Left lung (tissue), 10 donors: ENCODE data around the gene VSIG2. TPM values are rescaled to one million over a fixed set of nuclear protein-coding genes. Genes with fewer than 3 reads are reported as not detected.

Experiments used
- ATAC-seq: fragments of 200-7000 bp; cut with Tn5 transposase; one replicate; pipeline ENCODE4 v1.9.1; 2020; ENCODE audit warnings: moderate library complexity
- DNase-seq, 4 donors: peaks; one replicate each; pipeline ENCODE4 v3.0.0-alpha.2; 2013 to 2020
- H3K27ac ChIP-seq, 2 donors: fragments of 200-600 bp; sonication (generic) in 1 of 2; one replicate each; pipeline versions ENCODE4 v1.5.0 to v1.8.0; 2020 to 2021
- H3K27me3 ChIP-seq, 2 donors: fragments of 200-600 bp; sonication (generic) in 1 of 2; one replicate each; pipeline versions ENCODE4 v1.5.0 to v1.8.0; 2020 to 2021
- H3K36me3 ChIP-seq, 2 donors: fragments of 200-600 bp; sonication (generic) in 1 of 2; one replicate each; pipeline versions ENCODE4 v1.5.0 to v1.8.0; 2020 to 2021
- H3K4me1 ChIP-seq, 2 donors: fragments of 200-600 bp; one replicate each; pipeline ENCODE4 v1.8.0; 2021
- H3K4me3 ChIP-seq, 2 donors: fragments of 200-600 bp; sonication (generic) in 1 of 2; one replicate each; pipeline versions ENCODE4 v1.5.0 to v1.8.0; 2020 to 2021; ENCODE audit warnings: mild to moderate bottlenecking in 1 of 2
- H3K9me3 ChIP-seq, 2 donors: fragments of 200-600 bp; sonication (generic) in 1 of 2; one replicate each; pipeline versions ENCODE4 v1.5.0 to v1.8.0; 2020 to 2021
- intact Hi-C, 2 donors: fragments of 100-400 bp; cut with DNase I; formaldehyde crosslinking; loops; one replicate each; pipeline versions ENCODE4 v1.11.2 to v1.14.2; 2022
- polyA plus RNA-seq, 6 donors: library from polyadenylated mRNA; unstranded; fragments of 120-200 nt; gene quantifications; one replicate each; pipeline ENCODE4 v1.2.1, GENCODE V29; 2013; ENCODE audit not compliant: insufficient read length in 6 of 6
- total RNA-seq, 2 donors: library from RNA; stranded (reverse); fragmentation: NEBNext Ultra II Directional; extraction: Animal tissue kit (Norgen Biotek cat#: 25700); gene quantifications; one replicate each; pipeline ENCODE4 v1.2.1, GENCODE V29; 2021
- TF ChIP-seq, protein P1 (sequence below), 2 donors: fragments of 200-600 bp; sonication (generic) in 1 of 2; IDR thresholded peaks; one replicate each; pipeline versions ENCODE4 v1.5.0 to v1.8.0; 2021; ENCODE audit warnings: antibody characterized with exemption in 2 of 2
- donor health status: DM: no; HTN: yes; CAD: no.
- donor health status: DM: no; HTN: no; CAD: no.

VSIG2 gene
- total and polyA plus RNA-seq, 8 donors = 16.0 to 35.6 (median 27.5) TPM

- Histone ChIP-seq H3K27ac (peak overlapping the region; percentile 97 to 99), H3K4me3 (peak overlapping the region; percentile 87 to 93), H3K27me3 (peaks cover 0 to 14% of the 10 kb centered on the region in 2 donors), H3K36me3 (no peaks in the 10 kb centered on the region), H3K4me1 (peaks cover 11 to 31% of the 10 kb centered on the region in 2 donors), H3K9me3 (no peaks in the 10 kb centered on the region)
- DNase-seq (peak; percentile 26 to 87 (median 38)), ATAC-seq (peak; percentile 51)
- TF ChIP-seq, protein P1, sequence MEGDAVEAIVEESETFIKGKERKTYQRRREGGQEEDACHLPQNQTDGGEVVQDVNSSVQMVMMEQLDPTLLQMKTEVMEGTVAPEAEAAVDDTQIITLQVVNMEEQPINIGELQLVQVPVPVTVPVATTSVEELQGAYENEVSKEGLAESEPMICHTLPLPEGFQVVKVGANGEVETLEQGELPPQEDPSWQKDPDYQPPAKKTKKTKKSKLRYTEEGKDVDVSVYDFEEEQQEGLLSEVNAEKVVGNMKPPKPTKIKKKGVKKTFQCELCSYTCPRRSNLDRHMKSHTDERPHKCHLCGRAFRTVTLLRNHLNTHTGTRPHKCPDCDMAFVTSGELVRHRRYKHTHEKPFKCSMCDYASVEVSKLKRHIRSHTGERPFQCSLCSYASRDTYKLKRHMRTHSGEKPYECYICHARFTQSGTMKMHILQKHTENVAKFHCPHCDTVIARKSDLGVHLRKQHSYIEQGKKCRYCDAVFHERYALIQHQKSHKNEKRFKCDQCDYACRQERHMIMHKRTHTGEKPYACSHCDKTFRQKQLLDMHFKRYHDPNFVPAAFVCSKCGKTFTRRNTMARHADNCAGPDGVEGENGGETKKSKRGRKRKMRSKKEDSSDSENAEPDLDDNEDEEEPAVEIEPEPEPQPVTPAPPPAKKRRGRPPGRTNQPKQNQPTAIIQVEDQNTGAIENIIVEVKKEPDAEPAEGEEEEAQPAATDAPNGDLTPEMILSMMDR (IDR thresholded peaks at IDR 0.05) = no peak
- intact Hi-C loops = no loop called here
These were observed 47.5 kb upstream of the VSIG2 start for GRCh38 chr11:124799348-124800225.

- DNase-seq (peak in 2 of 4 donors; percentile 24 to 35), ATAC-seq (peak; percentile 14)
- no peaks in the 10 kb centered on the region for H3K36me3 ChIP-seq
- peaks cover 0 to 14% of the 10 kb centered on the region in 2 donors for H3K27me3 ChIP-seq
- TF ChIP-seq, protein P1 (IDR thresholded peaks at IDR 0.05) = no peak
- peaks cover 11 to 31% of the 10 kb centered on the region in 2 donors for H3K4me1 ChIP-seq
- peak overlapping the region; percentile 97 to 99 for H3K27ac ChIP-seq
- intact Hi-C loops = no loop called here
- H3K4me3 ChIP-seq = peak overlapping the region; percentile 87 to 93
- no peaks in the 10 kb centered on the region for H3K9me3 ChIP-seq
These were observed 46.9 kb upstream of the VSIG2 start for GRCh38 chr11:124798991-124799347.

DNA sequence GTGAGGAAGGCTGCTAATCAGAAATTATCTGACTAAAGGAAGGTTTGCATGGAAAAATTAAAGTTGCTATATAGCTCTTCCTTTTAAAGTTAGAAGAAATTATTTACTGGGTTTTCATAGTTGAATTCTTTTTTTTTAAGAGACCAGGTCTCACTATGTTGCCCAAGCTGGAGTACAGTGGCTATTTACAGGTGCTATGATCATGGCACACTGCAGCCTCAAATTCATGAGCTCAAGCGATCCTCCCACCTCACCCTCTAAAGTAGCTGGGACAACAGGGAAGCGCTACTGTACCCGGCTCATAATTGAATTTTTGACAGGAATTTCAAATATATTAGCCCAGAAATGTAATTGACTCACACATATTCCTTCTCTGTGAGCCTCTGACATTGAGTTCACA is 44.3 kb upstream of the VSIG2 start:
- no peaks in the 10 kb centered on the region for H3K9me3 ChIP-seq
- peaks cover 0 to 14% of the 10 kb centered on the region in 2 donors for H3K27me3 ChIP-seq
- ATAC-seq = no peak
- no peak overlapping the region for H3K4me3 ChIP-seq
- peaks cover 10 to 36% of the 10 kb centered on the region in 2 donors for H3K4me1 ChIP-seq
- TF ChIP-seq, protein P1 (IDR thresholded peaks at IDR 0.05) = no peak
- H3K36me3 ChIP-seq = no peaks in the 10 kb centered on the region
- no peak overlapping the region for H3K27ac ChIP-seq
- intact Hi-C loops = no loop called here
- no peak for DNase-seq

DNA sequence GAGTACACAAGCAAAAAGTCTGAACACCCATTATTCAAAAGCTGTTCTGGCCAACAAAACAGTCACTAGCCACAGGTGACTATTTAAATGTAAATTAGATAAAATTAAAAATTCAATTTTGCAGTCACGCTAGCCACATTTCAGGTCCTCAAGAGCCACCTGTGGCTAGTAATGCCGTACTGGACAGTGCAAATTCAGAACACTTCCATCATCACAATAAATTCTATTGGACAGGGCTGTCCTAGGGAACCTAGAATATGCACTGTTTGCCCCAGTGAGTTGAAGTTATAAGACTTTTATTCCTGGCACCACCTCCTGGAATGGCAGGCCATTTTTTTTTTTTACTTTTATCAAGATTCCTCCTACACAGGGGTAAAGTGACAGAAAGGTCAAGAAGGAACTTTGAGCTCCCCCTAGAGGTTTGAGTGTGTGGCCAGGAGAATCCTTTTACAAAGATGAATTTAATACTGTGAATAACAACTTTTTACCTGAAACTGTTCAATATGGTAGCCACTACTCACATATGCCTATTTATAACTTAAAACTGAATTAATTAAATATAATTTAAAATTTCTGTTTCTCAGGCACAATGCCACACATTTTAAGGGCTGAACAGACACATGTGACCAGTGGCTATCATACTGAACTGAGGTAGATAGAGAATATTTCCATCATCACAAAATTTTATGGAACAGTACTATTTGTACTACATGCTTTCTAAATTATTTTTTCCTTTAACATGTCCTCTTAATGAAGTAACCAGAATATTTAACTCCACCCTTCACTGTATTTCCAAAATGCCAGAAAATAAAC is 41.6 kb upstream of the VSIG2 start:
- Histone ChIP-seq H3K9me3 (no peaks in the 10 kb centered on the region), H3K36me3 (no peaks in the 10 kb centered on the region), H3K27ac (no peak overlapping the region), H3K4me1 (peaks cover 4 to 20% of the 10 kb centered on the region in 2 donors), H3K4me3 (no peak overlapping the region), H3K27me3 (peaks cover 0 to 2% of the 10 kb centered on the region in 2 donors)
- TF ChIP-seq, protein P1 (IDR thresholded peaks at IDR 0.05) = peak; percentile 63 to 64
- peak; percentile 85 for ATAC-seq
- peak in 1 of 4 donors; percentile 54 for DNase-seq
- intact Hi-C loops = no loop called here
